Parathyroid adenoma (tissue), 2 donors: ENCODE measurements around the gene LNP1.

Source experiments
- H2AFZ ChIP-seq: fragments of 300-600 bp; sonication (generic); one replicate; pipeline ENCODE4 v1.7.0; 2017; ENCODE audit warnings: antibody characterized with exemption, mild to moderate bottlenecking
- H3K27ac ChIP-seq: fragments of 300-600 bp; sonication (generic); one replicate; pipeline ENCODE4 v1.7.0; 2017
- H3K27me3 ChIP-seq: fragments of 300-600 bp; sonication (generic); one replicate; pipeline ENCODE4 v1.7.0; 2017; ENCODE audit warnings: low read length; ENCODE audit not compliant: control insufficient read depth, insufficient read depth
- H3K36me3 ChIP-seq: fragments of 300-600 bp; sonication (generic); one replicate; pipeline ENCODE4 v1.7.0; 2017; ENCODE audit warnings: low read length; ENCODE audit not compliant: control insufficient read depth, insufficient read depth
- H3K4me1 ChIP-seq: fragments of 300-600 bp; sonication (generic); one replicate; pipeline ENCODE4 v1.7.0; 2017; ENCODE audit warnings: control low read depth
- H3K4me2 ChIP-seq: fragments of 300-600 bp; sonication (generic); one replicate; pipeline ENCODE4 v1.7.0; 2017; ENCODE audit warnings: low read length
- H3K4me3 ChIP-seq: fragments of 300-600 bp; sonication (generic); one replicate; pipeline ENCODE4 v1.7.0; 2017; ENCODE audit warnings: low read depth, low read length
- H3K79me2 ChIP-seq: fragments of 300-600 bp; sonication (generic); one replicate; pipeline ENCODE4 v1.7.0; 2017; ENCODE audit warnings: control low read depth
- H3K9ac ChIP-seq: fragments of 300-600 bp; sonication (generic); one replicate; pipeline ENCODE4 v1.7.0; 2017; ENCODE audit warnings: mild to moderate bottlenecking
- H3K9me3 ChIP-seq: fragments of 300-600 bp; sonication (generic); one replicate; pipeline ENCODE4 v1.7.0; 2017; ENCODE audit warnings: low read length; ENCODE audit not compliant: control insufficient read depth
- TF ChIP-seq, protein P1 (sequence below): fragments of 300-600 bp; sonication (generic); IDR thresholded peaks from one replicate; pipeline ENCODE4 v1.7.0; 2017; ENCODE audit warnings: antibody characterized with exemption, mild to moderate bottlenecking
- donor health status: primary hyperparathyroidism.

LNP1 gene

GRCh38 chr3:100403362-100404249, 2.3 kb downstream of the LNP1 start:
- Histone ChIP-seq H3K4me3 (no peak overlapping the region), H3K4me2 (no peak overlapping the region), H3K79me2 (peaks cover 24% of the 10 kb centered on the region), H2AFZ (peak overlapping the region; percentile 95), H3K4me1 (peaks cover 12% of the 10 kb centered on the region), H3K27me3 (no peaks in the 10 kb centered on the region), H3K36me3 (no peaks in the 10 kb centered on the region), H3K9ac (no peak overlapping the region), H3K27ac (no peak overlapping the region), H3K9me3 (no peaks in the 10 kb centered on the region)
- TF ChIP-seq, protein P1, sequence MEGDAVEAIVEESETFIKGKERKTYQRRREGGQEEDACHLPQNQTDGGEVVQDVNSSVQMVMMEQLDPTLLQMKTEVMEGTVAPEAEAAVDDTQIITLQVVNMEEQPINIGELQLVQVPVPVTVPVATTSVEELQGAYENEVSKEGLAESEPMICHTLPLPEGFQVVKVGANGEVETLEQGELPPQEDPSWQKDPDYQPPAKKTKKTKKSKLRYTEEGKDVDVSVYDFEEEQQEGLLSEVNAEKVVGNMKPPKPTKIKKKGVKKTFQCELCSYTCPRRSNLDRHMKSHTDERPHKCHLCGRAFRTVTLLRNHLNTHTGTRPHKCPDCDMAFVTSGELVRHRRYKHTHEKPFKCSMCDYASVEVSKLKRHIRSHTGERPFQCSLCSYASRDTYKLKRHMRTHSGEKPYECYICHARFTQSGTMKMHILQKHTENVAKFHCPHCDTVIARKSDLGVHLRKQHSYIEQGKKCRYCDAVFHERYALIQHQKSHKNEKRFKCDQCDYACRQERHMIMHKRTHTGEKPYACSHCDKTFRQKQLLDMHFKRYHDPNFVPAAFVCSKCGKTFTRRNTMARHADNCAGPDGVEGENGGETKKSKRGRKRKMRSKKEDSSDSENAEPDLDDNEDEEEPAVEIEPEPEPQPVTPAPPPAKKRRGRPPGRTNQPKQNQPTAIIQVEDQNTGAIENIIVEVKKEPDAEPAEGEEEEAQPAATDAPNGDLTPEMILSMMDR, result no peak

DNA sequence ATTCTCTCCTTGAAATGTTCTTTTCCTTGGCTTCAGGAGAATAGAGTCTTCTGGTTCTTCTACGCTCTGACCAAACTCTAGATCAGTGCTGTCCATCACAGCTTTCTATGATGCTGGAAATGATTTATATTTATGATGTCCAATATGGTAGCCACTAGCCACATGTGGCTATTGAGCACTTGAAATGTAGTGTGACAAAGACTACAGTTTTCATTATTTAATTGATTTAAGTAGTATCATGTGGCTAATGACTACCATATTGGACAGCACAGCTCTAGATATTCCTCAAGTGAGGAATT, 2.9 kb downstream of the LNP1 start:
- no peak overlapping the region for H3K4me3 ChIP-seq
- no peak overlapping the region for H2AFZ ChIP-seq
- no peak overlapping the region for H3K9ac ChIP-seq
- TF ChIP-seq, protein P1, result no peak
- H3K79me2 ChIP-seq, result peaks cover 19% of the 10 kb centered on the region
- no peak overlapping the region for H3K4me2 ChIP-seq
- no peaks in the 10 kb centered on the region for H3K27me3 ChIP-seq
- no peak overlapping the region for H3K27ac ChIP-seq
- no peaks in the 10 kb centered on the region for H3K9me3 ChIP-seq
- no peaks in the 10 kb centered on the region for H3K36me3 ChIP-seq
- peaks cover 12% of the 10 kb centered on the region for H3K4me1 ChIP-seq

- TF ChIP-seq, protein P1, result no peak
- Histone ChIP-seq H3K79me2 (peaks cover 4% of the 10 kb centered on the region), H3K27ac (no peak overlapping the region), H3K4me3 (no peak overlapping the region), H3K9ac (no peak overlapping the region), H3K36me3 (no peaks in the 10 kb centered on the region), H3K4me1 (peaks cover 12% of the 10 kb centered on the region), H3K27me3 (no peaks in the 10 kb centered on the region), H3K4me2 (no peak overlapping the region), H3K9me3 (no peaks in the 10 kb centered on the region), H2AFZ (no peak overlapping the region)
These were observed 5.8 kb downstream of the LNP1 start for GRCh38 chr3:100407164-100407563.

DNA sequence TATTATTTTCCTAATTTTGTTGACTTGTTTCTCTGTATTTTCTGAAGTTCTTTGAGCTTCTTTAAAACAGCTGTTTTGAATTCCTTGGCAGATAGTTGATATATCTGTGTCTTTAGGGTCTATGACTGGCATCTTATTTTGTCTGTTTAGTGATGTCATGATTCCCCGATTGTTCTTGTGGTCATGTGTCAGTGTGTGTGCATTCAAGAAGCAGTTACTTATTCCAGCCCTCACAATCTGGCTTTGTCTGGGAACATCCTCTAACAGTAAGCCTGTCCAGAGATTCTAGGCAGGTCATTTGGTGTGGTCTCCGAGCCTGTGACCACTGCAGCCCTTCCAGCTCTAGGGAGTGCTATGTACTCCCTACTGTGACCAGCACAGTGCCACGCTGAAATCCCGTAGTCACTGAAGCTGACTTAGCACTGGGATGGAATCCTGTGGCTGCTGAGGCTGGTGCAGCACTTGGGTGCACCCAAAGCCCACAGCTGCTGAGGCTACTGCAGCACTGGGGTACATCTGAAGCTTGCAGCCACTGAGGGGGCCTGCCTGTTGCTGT, 6.7 kb downstream of the LNP1 start:
- Histone ChIP-seq H3K36me3 (no peaks in the 10 kb centered on the region), H3K4me1 (peaks cover 6% of the 10 kb centered on the region), H3K79me2 (peaks cover 2% of the 10 kb centered on the region), H3K27ac (no peak overlapping the region), H3K9me3 (no peaks in the 10 kb centered on the region), H3K4me3 (no peak overlapping the region), H3K27me3 (no peaks in the 10 kb centered on the region), H3K9ac (no peak overlapping the region), H2AFZ (no peak overlapping the region), H3K4me2 (no peak overlapping the region)
- TF ChIP-seq, protein P1, result no peak
